GM23248 (cell line): ENCODE results near the gene KCTD3. TPM values are rescaled to one million over a fixed set of nuclear protein-coding genes. Genes with fewer than 3 reads are reported as not detected.
A peak's percentile ranks its signal among the peaks of the same experiment; 100 is the strongest.

Experiments used
- DNase-seq: peaks from one replicate; pipeline ENCODE4 v3.0.0-alpha.2; 2015
- H2AFZ ChIP-seq: fragments of 200-600 bp; sonication (generic); 2 replicates; pipeline ENCODE4 v1.6.1; 2016; ENCODE audit warnings: antibody characterized with exemption
- H3F3A ChIP-seq: fragments of 200-600 bp; sonication (generic); 2 replicates; pipeline ENCODE4 v1.6.1; 2016; ENCODE audit warnings: mild to moderate bottlenecking, antibody characterized with exemption, mixed run types; ENCODE audit not compliant: insufficient read depth
- H3K27ac ChIP-seq: fragments of 200-600 bp; sonication (generic); 2 replicates; pipeline ENCODE4 v1.5.1; 2016; ENCODE audit warnings: mild to moderate bottlenecking
- H3K27me3 ChIP-seq: fragments of 200-600 bp; sonication (generic); replicated peaks from 2 replicates; pipeline ENCODE4 v1.6.1; 2016; ENCODE audit warnings: mild to moderate bottlenecking; ENCODE audit not compliant: insufficient read depth
- H3K36me3 ChIP-seq: fragments of 200-600 bp; sonication (generic); 2 replicates; pipeline ENCODE4 v1.6.1; 2016; ENCODE audit warnings: low read depth, mild to moderate bottlenecking
- H3K4me1 ChIP-seq: fragments of 200-600 bp; sonication (generic); 2 replicates; pipeline ENCODE4 v1.6.1; 2016; ENCODE audit warnings: mild to moderate bottlenecking; ENCODE audit not compliant: insufficient read depth
- H3K4me2 ChIP-seq: fragments of 200-600 bp; sonication (generic); one replicate; pipeline ENCODE4 v1.6.1; 2016; ENCODE audit warnings: mild to moderate bottlenecking; ENCODE audit not compliant: unreplicated experiment
- H3K4me3 ChIP-seq: fragments of 200-600 bp; sonication (generic); 2 replicates; pipeline ENCODE4 v1.5.1; 2016; ENCODE audit warnings: mild to moderate bottlenecking
- H3K79me2 ChIP-seq: fragments of 200-600 bp; sonication (generic); 2 replicates; pipeline ENCODE4 v1.6.1; 2016; ENCODE audit warnings: mild to moderate bottlenecking; ENCODE audit not compliant: insufficient read depth
- H3K9ac ChIP-seq: fragments of 200-600 bp; sonication (generic); 2 replicates; pipeline ENCODE4 v1.6.1; 2016; ENCODE audit warnings: mild to moderate bottlenecking
- H3K9me2 ChIP-seq: fragments of 200-600 bp; sonication (generic); 2 replicates; pipeline ENCODE4 v1.6.1; 2016; ENCODE audit warnings: mixed run types, mild to moderate bottlenecking, moderate library complexity; ENCODE audit not compliant: insufficient read depth
- H3K9me3 ChIP-seq: fragments of 200-600 bp; sonication (generic); one replicate; pipeline ENCODE4 v1.6.1; 2017; ENCODE audit warnings: low read depth
- H4K20me1 ChIP-seq: fragments of 200-600 bp; sonication (generic); 2 replicates; pipeline ENCODE4 v1.6.0; 2016; ENCODE audit not compliant: insufficient read depth
- EZH2 ChIP-seq: fragments of 200-600 bp; sonication (generic); IDR thresholded peaks from 2 replicates; pipeline ENCODE4 v1.6.1; 2018; ENCODE audit warnings: antibody characterized with exemption, mild to moderate bottlenecking; ENCODE audit not compliant: insufficient read depth, poor library complexity, severe bottlenecking
- EZH2phosphoT487 ChIP-seq: fragments of 200-600 bp; sonication (generic); IDR thresholded peaks from 2 replicates; pipeline ENCODE4 v1.6.1; 2018; ENCODE audit warnings: antibody characterized with exemption, moderate library complexity, mild to moderate bottlenecking, low read depth; ENCODE audit not compliant: insufficient read depth
- WGBS, 2 experiments: methylation state at CpG; one replicate each; pipeline ENCODE4 v1.1.6; 2015 to 2017; ENCODE audit warnings: low lambda C conversion rate in 2 of 2, low coverage in 1 of 2; ENCODE audit errors: missing lambda C conversion rate in 2 of 2; 5-methylcytosine and 5-hydroxymethylcytosine counted together
- in situ Hi-C: fragments of 300-500 bp; cut with MboI; formaldehyde crosslinking; loops from 2 replicates; pipeline ENCODE4 v1.15.0; 2020
- polyA plus RNA-seq: library from polyadenylated mRNA; unstranded; fragments of >200 nt; fragmentation: Nextera tagmentation; extraction: Ambion mirVana; gene quantifications from 2 replicates; pipeline ENCODE4 v1.2.1, GENCODE V29; 2016
- total RNA-seq: library from RNA; depleted of rRNA; stranded (reverse); fragments of >200 nt; shearing (Covaris generic); gene quantifications from 2 replicates; pipeline ENCODE4 v1.2.3, GENCODE V29; 2014

KCTD3 gene
- total and polyA plus RNA-seq, 2 experiments from 2014 or later: 17.5 to 32.0 TPM

DNA sequence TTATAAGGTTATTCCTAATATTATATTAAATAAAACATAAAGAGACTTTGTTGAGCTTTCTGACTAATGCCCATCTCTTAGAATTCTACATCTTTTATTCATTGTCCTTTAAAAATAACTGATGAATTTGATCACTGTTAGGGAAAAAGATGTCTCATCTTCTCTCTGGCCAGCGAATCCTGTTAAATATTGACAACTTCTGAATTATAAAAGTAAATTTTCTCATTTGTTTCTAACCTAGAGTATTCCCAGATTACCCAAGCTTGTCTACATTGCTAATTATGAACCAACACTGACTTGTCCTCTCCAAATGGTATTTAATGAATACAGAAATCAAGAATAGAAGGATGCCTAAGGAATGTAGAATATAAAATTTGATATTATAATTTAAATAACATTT is 24.8 kb upstream of the KCTD3 start:
- no peak for DNase-seq
- Histone ChIP-seq H3K4me1 (peaks cover 18% of the 10 kb centered on the region), H3K27me3 (no peaks in the 10 kb centered on the region), H3K79me2 (no peaks in the 10 kb centered on the region), H4K20me1 (no peaks in the 10 kb centered on the region), H3K9me2 (no peaks in the 10 kb centered on the region), H3K36me3 (no peaks in the 10 kb centered on the region), H3F3A (peaks cover 12% of the 10 kb centered on the region; the same call in 1 of the 2 replicates), H3K27ac (no peak overlapping the region), H2AFZ (no peak overlapping the region), H3K9ac (no peak overlapping the region), H3K4me2 (no peak overlapping the region), H3K9me3 (no peaks in the 10 kb centered on the region), H3K4me3 (no peak overlapping the region)
- in situ Hi-C loops: loop anchor here (25.0 kb wide), 2 partner anchors 1205 to 1330 kb away; no protein-coding TSS in a partner anchor
- TF ChIP-seq EZH2 (no peak), EZH2phosphoT487 (no peak)
- WGBS, 2 experiments: 49 to 62% methylated on average over 1 of the region's 1 CpG

DNA sequence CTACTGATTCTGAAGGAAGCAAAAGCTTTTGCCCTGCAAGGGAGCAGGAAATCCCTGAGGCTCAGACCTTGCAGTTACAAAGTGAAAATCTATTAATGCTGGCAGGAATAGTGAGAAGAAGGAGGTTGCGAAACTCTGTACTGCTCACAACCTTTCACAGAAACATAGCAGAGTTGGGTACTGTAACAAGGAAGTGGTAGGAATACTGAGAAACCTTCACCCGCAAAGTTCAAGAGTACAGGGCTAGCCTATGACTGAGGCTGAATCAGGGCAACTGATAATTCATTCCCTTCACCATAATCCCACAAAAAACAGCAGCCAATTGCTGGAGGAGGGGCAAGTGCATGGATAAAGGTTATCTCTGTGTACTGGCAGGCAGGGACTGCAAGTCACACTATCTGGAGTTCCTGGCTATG is 23.9 kb upstream of the KCTD3 start:
- Histone ChIP-seq H3K4me3 (no peak overlapping the region), H3K36me3 (no peaks in the 10 kb centered on the region), H3F3A (peaks cover 12% of the 10 kb centered on the region; the same call in 1 of the 2 replicates), H3K9me3 (no peaks in the 10 kb centered on the region), H3K4me1 (peaks cover 18% of the 10 kb centered on the region), H3K27me3 (no peaks in the 10 kb centered on the region), H3K9ac (no peak overlapping the region), H3K9me2 (no peaks in the 10 kb centered on the region), H4K20me1 (no peaks in the 10 kb centered on the region), H3K27ac (peak overlapping the region; percentile 32), H3K4me2 (peak overlapping the region; percentile 11), H3K79me2 (no peaks in the 10 kb centered on the region), H2AFZ (no peak overlapping the region)
- in situ Hi-C loops: loop anchor here (25.0 kb wide), 2 partner anchors 1206 to 1331 kb away; no protein-coding TSS in a partner anchor
- peak; percentile 82 for DNase-seq
- 61 to 70% methylated on average over 2 of the region's 2 CpGs for WGBS, 2 experiments
- TF ChIP-seq EZH2 (no peak), EZH2phosphoT487 (no peak)

DNA sequence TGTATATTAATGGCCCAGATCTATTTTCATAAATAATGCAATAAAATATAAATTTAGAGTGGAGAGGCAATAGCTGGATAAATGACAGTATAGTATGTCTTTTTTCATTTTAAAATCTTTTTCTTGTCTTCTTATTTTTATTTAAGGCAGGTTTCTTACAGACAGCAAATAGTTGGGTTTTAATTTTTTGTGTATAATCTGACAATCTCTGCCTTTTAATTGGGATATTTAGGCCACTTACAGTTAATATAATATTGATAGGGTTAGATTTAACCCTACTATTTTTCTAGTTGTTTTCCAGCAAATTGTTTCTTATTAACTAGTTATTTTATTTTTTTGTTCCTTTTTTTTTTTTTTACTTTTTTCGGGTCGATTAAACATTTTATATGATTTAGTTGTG is 23.3 kb upstream of the KCTD3 start:
- Histone ChIP-seq H2AFZ (no peak overlapping the region), H3K9me2 (no peaks in the 10 kb centered on the region), H3K36me3 (no peaks in the 10 kb centered on the region), H3K4me2 (no peak overlapping the region), H3K9ac (no peak overlapping the region), H3K27ac (no peak overlapping the region; the same call in 1 of the 2 replicates), H3K4me1 (peaks cover 18% of the 10 kb centered on the region), H4K20me1 (no peaks in the 10 kb centered on the region), H3K27me3 (no peaks in the 10 kb centered on the region), H3K9me3 (no peaks in the 10 kb centered on the region), H3K4me3 (no peak overlapping the region), H3K79me2 (no peaks in the 10 kb centered on the region), H3F3A (peaks cover 12% of the 10 kb centered on the region; the same call in 1 of the 2 replicates)
- in situ Hi-C loops: loop anchor here (25.0 kb wide), 2 partner anchors 1207 to 1332 kb away; no protein-coding TSS in a partner anchor
- WGBS, 2 experiments: 90 to 93% methylated on average over 2 of the region's 2 CpGs
- TF ChIP-seq EZH2phosphoT487: no peak
- no peak for TF ChIP-seq EZH2
- no peak for DNase-seq

DNA sequence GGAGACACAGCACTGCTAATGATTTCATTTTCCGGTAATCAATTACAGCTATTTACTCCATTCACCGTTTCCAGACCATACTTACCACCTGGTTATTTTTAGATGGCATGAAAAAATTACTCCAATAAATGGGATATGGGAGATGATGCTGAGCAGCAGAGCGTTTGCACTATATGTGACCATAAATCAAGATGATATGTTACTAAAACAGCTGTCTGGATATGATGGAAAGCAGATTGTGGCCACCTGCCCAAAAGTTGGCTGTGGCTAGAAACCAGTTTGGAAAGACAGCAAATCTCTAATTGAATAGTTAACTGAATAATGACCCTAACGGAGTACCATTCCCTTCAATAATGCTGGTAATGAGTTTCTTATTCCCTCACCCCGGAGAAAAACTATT is 22.5 kb upstream of the KCTD3 start:
- Histone ChIP-seq H2AFZ (no peak overlapping the region), H3K36me3 (no peaks in the 10 kb centered on the region), H4K20me1 (no peaks in the 10 kb centered on the region), H3K4me3 (no peak overlapping the region), H3F3A (peaks cover 12% of the 10 kb centered on the region; the same call in 1 of the 2 replicates), H3K4me2 (no peak overlapping the region), H3K27me3 (no peaks in the 10 kb centered on the region), H3K9me3 (no peaks in the 10 kb centered on the region), H3K9me2 (no peaks in the 10 kb centered on the region), H3K79me2 (no peaks in the 10 kb centered on the region), H3K9ac (no peak overlapping the region), H3K4me1 (peaks cover 18% of the 10 kb centered on the region), H3K27ac (no peak overlapping the region)
- WGBS, 2 experiments: 55 to 59% methylated on average over 5 of the region's 5 CpGs
- no peak for DNase-seq
- TF ChIP-seq EZH2 (no peak), EZH2phosphoT487 (no peak)
- in situ Hi-C loops: loop anchor here (25.0 kb wide), 2 partner anchors 1207 to 1332 kb away; no protein-coding TSS in a partner anchor

DNA sequence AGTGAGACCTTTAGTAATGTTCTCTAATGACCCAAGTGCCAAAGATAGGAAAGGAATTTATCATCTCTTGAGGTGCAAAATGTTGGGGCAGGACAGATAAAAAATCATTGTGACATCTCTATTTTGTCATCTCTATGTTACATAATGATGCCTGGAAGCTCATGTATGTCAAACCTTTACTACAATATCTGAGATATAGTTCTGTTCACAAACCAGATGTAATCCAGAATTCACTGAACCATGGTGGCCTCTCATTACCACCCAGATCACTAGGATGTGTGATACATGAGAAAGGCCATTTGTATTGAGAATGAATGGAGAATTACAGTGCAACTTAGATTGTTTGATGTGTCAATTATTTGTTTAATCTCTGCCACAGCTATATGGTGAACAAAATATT is 22.0 kb upstream of the KCTD3 start:
- H3F3A ChIP-seq: peaks cover 12% of the 10 kb centered on the region; the same call in 1 of the 2 replicates
- no peak overlapping the region for H3K4me2 ChIP-seq
- in situ Hi-C loops: loop anchor here (25.0 kb wide), 2 partner anchors 1208 to 1333 kb away; no protein-coding TSS in a partner anchor

More for the DNA sequence above, 22.0 kb upstream of the KCTD3 start:
- Histone ChIP-seq H3K9me3 (no peaks in the 10 kb centered on the region), H3K4me3 (no peak overlapping the region), H2AFZ (no peak overlapping the region), H3K27ac (no peak overlapping the region), H3K79me2 (no peaks in the 10 kb centered on the region), H3K9me2 (no peaks in the 10 kb centered on the region), H4K20me1 (no peaks in the 10 kb centered on the region), H3K9ac (no peak overlapping the region), H3K27me3 (no peaks in the 10 kb centered on the region), H3K4me1 (peaks cover 13% of the 10 kb centered on the region), H3K36me3 (no peaks in the 10 kb centered on the region)
- DNase-seq: no peak
- TF ChIP-seq EZH2 (no peak), EZH2phosphoT487 (no peak)
